ENCODE measurements around the gene RARA.

RARA gene

DNA sequence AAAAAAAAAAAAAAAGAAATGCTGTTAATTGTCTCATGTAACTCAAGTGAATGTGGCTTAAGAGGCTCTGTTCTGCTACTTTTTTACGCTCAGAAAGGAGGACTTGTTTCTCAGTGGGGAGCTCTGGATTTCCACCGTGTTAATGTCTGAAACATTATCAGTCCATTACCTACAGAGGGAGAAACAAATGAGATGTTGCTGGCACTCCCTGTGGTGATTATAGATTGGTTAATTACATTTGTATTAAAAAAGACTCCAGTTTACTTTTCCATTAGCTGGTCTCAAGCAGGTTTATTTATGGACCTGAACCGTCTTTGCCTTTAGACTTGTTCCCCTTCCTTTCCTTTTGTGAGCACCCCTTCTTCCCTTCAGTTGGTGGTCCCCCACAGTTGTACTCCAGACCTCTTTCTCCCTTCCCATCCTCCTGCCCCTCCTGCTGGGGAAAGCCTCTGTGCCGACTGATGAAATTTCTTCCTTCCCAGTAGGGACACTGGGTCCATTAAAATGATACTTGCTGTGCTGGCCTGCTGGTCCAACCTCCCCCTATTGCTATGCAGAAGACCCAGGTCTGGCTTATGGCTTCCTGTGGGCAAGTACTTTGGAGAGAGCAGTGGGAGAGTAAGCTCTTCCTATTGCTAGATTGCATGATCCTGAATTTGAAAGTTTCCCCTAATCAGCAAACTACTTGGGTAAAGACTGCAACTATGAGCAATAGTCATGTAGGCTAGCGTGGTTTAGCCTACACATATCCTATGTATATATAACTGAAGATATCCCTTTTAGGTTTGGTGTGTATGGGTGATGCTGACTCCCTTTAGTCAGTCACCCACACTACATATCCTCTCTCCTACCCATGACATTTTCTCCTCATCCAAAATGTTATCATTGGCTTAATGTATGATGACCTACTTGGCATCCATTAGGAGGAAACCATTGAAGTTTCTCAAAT, 13.2 kb upstream of the RARA start:
- in situ Hi-C loops (cut with MboI; ENCODE audit: low sequenced_read_pairs), result loop anchor here (10.0 kb wide), 1 partner anchor 271 kb away; no protein-coding TSS in a partner anchor

DNA sequence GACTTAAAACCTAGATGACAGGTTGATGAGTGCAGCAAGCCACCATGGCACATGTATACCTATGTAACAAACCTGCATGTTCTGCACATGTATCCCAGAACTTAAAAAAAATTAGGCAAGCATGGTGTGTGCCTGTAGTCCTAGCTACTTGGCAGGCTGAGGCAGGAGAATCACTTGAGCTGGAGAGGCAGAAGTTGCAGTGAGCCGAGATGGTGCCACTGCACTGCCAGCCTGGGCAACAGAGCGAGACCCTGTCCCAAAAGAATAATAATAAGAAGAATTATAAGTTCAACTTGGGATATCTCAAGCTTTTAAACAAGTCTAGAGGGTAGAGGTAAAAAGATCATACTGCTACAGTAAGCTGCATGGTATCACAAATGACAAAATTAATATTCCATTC, 11.5 kb upstream of the RARA start:
- in situ Hi-C loops (cut with MboI; ENCODE audit: low sequenced_read_pairs), result loop anchor here (10.0 kb wide), 1 partner anchor 273 kb away; no protein-coding TSS in a partner anchor

DNA sequence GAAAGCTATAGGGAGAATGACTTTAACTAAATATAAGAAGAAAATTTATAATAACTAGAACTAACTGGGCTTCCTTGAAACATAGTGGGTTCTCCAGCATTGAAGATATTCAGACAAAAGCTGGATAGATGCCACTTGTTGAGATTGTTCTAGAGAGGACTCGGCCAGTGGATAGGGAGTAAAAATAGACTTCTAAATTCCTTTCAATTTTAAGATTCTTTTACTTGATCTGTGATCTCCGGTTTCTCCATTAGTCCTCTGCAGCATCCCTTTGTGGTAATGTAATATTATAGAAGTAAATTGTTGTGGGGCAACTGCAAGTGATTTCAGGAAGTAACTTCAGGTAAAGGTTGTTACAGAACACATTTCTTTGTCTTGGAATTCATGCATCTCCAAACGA, 10.3 kb upstream of the RARA start:
- in situ Hi-C loops (cut with MboI; ENCODE audit: low sequenced_read_pairs), result loop anchor here (10.0 kb wide), 1 partner anchor 274 kb away; no protein-coding TSS in a partner anchor

DNA sequence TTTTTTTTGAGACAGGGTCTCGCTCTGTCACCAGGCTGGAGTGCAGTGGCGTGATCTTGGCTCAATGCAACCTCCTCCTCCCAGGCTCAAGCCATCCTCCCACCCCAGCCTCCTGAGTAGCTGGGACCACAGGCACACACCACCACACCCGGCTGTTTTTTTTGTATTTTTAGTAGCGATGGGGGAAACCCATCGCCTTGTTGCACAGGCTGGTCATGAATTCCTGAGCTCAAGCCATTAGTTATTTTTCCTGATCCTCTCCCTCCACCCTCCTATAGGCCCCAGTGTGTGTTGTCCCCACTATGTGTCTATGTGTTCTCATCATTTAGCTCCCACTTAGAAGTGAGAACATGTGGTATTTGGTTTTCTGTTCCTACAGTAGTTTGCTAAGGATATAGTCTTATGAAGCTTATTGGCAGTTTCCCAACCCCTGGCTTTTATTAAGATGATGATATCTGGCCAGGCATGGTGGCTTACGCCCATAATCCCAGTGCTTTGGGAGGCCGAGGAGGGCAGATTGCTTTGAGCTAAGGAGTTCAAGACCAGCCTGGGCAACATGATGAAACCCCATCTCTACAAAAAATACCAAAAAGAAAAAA, 9.7 kb upstream of the RARA start:
- in situ Hi-C loops (cut with MboI; ENCODE audit: low sequenced_read_pairs), result loop anchor here (10.0 kb wide), 1 partner anchor 274 kb away; no protein-coding TSS in a partner anchor

DNA sequence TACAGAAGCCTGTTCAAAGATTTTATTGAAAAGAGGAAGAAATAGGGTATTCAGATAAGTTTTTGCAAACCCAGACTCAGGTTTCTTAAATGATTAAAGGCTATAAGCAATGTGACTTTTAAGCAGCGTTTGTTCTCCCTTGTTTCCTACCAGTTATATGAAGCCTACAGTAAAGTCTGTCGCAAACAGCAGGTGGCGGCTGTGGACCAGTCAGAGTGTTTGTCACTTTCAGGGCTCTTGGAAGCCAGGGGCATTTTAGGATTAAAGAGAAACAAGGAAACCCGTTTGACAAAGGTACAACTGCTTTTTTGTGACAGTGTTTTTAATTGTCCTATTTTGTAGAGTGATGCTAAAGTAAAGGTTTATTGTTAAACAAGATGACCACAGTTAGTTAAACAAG, 7.7 kb upstream of the RARA start:
- in situ Hi-C loops (cut with MboI; ENCODE audit: low sequenced_read_pairs), result loop anchor here (5.0 kb wide), 1 partner anchor 51 kb away; no protein-coding TSS in a partner anchor

DNA sequence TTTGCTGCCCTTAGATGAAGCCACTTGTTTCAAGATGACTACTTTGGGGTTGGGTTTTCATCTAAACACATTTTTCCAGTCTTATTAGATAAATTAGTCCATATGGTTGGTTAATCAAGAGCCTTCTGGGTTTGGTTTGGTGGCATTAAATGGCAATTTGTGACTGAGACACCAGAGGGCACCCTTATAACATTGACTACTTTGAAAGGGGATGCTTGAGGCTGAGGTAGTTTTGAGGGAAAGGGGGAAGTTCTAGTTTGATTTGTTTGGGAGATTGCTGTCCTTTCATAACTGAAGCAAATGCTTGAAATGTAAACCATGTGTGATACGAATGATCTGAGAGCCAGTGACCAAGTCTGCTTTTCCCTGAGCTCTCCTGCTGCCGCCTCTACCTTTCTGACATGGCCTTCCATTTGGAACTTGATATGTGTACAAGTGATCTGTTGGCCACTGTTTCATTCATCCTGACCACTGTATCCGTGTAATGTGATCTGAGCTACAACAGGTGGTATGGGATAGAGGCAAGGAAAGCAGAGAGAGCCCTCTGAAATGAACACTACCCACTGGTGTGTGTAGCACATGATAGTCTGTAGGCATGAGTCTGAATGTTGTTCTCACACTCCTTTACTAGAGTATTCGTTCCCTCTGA, 5.8 kb upstream of the RARA start:
- in situ Hi-C loops (cut with MboI; ENCODE audit: low sequenced_read_pairs), result loop anchor here (5.0 kb wide), 1 partner anchor 49 kb away; no protein-coding TSS in a partner anchor

DNA sequence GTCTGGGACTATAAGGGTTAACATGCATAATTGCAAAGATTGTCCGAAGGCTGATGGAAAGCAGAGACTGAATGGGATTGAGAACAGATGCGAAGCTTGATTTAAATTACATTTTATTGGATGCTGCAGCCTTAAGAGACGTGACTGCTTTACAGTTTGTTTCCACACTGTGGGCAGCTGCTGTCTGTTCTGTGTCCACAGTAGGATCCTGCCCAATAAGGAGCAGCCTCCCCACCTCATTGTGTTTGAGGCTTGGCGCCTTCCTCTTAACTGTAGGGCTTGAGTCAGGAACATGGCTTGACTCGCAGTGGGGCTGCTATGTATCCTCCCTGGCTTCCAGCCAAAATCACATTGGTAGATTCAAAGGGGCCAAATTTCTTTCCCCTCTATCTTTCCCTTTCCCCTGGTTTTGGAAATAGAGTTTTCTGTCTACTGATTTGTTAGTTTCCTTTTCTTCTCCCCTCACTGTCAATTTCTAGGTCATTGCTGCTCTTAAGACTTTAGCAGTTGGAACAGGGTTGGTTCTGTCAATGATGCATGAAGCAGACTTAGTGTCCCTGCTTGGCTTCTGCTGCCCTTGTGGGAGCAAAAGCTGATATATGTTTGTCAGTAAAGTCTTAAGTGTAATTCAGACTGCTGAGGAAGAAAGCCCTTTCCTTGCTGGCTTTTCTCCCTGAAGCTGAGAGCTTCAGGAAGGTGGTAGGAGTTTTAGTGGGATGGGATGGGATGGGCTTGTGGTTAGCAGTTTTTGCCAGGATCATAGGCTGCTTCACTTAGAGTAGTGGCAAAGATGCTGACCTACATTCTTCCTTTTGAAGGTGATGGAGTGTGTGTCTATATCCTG, 5.0 kb upstream of the RARA start:
- in situ Hi-C loops (cut with MboI; ENCODE audit: low sequenced_read_pairs), result loop anchor here (5.0 kb wide), 1 partner anchor 48 kb away; no protein-coding TSS in a partner anchor

DNA sequence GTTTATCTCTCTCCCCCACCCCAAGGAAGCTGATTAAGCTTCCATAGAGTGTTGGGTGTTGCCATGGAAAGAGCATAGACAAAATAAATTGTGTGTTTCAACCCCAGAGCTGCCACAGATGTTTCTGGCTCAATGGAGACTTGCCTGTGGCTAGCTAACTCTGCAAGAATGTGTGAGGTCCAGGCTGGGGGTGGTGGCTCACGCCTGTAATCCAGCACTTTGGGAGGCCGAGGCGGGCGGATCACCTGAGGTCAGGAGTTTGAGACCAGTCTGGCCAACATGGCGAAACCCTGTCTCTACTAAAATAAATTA, 4.5 kb upstream of the RARA start:
- in situ Hi-C loops (cut with MboI; ENCODE audit: low sequenced_read_pairs), result loop anchor here (5.0 kb wide), 1 partner anchor 48 kb away; no protein-coding TSS in a partner anchor

DNA sequence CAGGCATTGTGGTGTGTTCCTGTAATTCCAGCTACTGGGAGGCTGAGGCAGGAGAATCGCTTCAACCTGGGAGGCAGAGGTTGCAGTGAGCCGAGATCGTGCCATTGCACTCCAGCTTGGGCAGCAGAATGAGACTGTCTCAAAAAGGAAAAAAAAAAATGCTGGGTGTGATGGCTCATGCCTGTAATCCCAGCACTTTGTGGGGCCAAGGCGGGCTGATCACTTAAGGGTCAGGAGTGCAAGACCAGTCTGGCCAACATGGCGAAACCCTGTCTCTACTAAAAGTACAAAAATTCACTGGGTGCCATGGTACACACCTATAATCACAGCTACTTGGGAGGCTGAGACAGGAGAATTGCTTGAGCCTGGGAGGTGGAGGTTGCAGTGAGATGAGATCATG, 4.1 kb upstream of the RARA start:
- in situ Hi-C loops (cut with MboI; ENCODE audit: low sequenced_read_pairs), result loop anchor here (5.0 kb wide), 1 partner anchor 47 kb away; no protein-coding TSS in a partner anchor

DNA sequence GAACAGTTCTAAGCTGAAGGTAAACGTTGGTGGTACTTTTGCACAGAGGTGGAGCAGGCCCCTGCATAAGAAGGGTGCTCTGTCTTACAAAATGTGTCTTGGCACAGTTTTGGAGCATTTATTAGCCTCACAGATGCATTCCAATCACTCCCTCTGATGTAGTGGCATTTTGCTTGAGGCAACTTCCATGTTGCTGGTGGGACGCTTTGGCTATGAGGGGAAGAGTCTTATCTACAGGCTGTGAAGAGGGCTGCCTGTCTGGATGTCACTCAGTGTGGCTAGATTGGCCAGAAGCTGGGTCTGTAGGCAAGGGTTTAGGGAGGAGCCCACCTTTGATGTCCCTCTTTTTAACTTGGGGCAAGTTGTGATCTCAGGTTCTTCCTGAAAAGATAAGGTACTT, 2.6 kb upstream of the RARA start:
- in situ Hi-C loops (cut with MboI; ENCODE audit: low sequenced_read_pairs), result no loop called here

DNA sequence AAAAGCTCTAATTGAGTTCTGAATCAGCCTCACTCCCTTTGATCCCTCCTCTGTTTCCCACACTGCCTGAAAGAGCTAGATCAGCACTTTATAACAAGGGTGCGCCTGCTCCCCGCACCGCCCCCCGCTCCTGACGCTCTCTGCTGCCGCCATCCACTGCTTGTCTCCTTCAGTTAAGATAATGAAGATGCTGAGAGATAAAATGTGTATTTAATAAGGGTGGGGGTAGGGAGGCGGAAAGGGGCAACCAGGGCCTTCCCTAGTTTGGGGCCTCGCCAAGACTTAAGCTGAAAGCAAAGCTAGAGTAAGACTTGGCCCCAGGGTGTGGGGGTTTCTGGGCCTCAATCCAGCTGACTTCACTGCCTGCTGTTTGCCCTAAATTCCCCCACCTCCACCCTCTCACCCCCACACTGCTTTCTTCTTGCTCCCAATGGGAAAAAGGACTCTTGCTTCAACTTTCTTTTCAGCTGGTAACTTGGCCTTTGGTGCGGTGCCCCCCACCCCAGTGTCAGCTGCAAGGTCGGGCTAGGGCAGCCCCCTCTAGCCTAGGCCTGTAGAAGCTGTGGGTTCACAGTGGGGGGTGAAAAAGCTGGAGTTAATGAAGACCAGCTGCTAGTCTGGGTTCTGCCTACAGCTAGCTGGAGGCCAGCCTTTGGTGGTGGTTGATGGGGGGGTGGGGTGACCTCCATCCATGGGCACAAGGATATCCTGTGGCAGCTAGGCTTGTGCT, 1.8 kb upstream of the RARA start:
- in situ Hi-C loops (cut with MboI; ENCODE audit: low sequenced_read_pairs), result no loop called here

DNA sequence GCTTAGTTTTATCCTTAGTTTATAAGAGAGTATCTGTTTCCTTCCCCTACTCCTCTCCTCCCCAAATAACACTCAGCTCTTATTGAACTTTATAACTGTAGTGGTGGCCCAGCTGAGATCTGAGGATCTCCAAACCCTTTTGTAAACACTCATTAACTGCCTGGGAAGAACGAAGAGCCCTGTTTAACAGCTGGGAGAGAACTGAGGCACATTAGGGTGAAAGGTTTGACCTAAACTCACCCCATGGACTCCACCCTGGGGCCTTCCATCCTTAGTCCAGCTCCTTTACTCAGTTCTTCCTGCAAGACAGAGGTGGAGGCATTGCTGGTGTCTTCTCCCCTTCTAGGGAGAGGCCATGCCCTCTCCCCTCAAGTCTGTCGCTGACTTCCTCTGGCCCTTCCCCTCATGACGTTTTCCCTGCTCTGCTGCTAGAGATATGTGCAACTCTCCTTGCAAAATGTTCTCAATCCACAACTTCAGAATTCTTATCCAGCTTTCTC, 1.2 kb upstream of the RARA start:
- in situ Hi-C loops (cut with MboI; ENCODE audit: low sequenced_read_pairs), result no loop called here

DNA sequence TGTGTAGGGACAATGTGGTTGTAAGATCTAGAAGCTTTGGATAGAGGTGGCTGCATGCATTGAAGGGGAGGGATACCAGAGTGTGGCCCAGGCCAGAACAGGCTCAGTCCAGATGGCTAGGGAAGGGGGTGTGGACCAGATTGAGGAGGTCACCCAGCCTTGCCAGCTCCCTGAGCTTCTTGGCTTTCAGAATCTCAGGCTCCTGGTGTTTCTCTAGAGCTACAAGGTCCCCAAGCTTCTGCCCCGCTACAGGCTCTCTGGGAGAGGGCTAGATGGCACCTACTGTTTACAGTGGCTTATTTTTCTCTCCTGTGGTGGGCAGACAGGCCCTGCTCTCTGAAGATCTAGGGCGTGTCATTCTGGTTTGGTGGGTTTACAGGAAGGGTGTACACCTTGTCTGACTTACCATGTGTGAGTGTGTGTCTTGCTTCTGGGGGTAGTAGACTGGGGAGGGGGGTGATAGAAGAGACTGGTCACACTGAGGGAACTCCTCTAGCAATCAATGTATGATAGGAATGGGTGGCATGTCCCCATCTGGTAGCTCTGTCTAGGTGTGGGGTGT, 1.1 kb downstream of the RARA start:
- in situ Hi-C loops (cut with MboI; ENCODE audit: low sequenced_read_pairs), result no loop called here

DNA sequence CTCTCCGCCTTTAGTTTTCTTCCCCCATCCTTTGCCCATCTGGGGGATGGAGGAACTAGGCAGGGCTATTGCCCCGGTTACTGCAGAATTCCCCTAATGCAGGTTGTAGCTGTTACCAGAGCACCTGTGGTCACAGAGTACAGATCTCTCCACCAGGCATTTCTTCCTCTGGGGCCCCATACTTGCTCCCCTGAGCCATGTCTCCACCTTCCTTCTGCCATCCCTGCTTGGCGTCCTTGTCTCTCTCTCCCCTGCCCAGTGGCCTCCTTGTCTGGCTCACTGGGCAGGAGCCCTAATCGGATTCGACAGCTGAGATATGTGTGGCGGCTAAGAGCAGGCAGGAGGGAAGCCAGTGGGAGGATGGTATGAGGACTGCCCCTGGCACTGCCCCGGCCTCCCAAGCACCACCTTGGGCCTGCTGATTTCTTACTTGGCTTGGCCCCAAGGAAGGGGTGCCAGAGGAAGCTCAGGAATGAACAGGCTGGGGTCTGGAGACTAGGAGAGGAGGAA, 2.0 kb downstream of the RARA start:
- in situ Hi-C loops (cut with MboI; ENCODE audit: low sequenced_read_pairs), result no loop called here

DNA sequence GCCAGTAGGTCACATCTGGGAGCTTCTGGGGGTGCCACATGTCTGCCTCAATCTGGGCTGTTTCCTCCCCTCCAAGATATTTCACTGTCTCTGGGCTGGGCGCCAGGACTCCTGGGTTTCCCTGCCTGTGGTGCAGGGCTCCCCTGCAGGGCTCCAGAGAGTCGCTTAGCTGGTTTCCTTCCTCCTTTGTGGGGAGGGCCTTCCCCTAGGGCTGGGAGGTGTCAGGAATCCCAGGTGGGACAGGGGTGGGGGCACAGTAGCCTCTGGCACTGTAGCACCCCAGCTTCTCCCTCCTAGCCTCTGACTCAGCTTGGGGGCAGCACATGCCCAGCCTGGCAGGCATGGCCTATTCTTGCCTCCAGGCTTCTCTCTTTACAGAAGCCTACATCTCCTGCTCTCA, 2.6 kb downstream of the RARA start:
- in situ Hi-C loops (cut with MboI; ENCODE audit: low sequenced_read_pairs), result no loop called here

DNA sequence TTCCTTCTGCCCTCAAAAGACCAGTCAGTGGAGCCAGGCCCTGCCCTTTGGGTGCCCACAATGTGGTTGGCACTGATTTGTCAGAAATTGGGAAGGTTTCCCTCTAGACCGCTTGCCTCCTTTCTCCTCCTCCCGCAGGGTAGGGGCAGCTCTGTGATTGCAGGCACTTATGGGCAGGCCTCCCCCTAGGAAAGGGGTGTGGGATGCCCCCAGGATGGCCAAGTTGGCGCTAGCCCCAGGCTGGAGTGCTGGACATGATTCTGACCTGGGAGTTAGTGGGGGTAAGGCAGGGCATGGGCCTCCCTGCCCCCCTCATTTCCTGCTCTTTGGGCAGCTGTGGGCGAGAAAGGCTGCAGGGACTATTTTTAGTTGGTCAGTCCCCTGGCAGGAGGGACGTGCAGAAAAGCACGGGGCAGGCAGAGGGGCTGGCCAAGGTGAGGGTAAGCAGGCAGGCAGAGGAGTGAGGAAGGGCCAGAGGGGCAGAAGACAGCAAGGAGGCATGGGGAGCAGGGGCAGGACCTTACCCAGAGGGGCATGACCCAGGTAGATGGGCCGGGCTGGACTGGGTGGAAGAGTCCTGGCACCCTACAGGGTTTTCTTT, 3.3 kb downstream of the RARA start:
- in situ Hi-C loops (cut with MboI; ENCODE audit: low sequenced_read_pairs), result no loop called here

DNA sequence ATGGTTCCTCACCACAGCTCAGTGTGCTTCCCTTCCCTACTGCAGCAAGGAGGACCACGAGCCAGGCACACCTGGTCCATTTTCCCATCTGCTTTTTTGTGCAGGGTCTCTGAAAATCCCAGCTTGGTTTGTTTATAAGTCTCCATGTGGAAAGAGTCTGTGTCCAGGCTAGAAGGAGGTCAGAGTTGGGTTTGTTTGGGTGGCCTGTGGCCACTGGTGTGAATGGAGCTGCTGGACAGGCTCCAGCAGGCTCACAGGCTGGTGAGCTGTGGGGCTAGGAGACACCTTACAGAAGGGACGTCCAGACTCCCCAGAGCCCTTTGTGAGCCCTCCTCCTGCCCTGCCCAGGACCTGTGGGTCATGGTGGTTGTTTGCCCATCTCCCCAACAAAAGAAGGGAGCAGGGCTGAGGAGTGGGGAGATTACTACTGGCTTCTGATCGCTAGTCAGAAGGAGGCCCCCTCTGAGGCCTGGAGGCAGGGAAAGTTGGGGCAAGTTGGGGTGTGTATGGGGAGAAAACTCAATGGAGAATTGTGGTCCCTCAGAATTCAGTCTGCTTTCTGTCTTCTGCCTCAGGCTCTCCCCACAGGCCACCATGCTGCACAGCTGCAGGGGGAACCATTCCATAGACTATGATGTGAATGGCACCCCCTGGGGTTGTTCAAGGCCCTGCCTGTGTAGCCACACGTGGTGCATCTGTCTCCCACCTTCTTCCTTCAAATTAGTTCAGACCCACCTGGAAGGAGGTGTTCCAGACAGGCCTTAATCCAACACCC, 4.1 kb downstream of the RARA start:
- in situ Hi-C loops (cut with MboI; ENCODE audit: low sequenced_read_pairs), result no loop called here
